ENCODE results near the gene SRPX.

SRPX gene

GRCh38 chrX:38142610-38143009 lies 78.1 kb downstream of the SRPX start:
- no peak; the same call in 2 of the 3 replicates for ATAC-seq
- TF ChIP-seq ESRRG (CRISPR knock-in tag; IDR thresholded peaks at IDR 0.05): no peak
- TF ChIP-seq ZNF8 (CRISPR knock-in tag; IDR thresholded peaks at IDR 0.05): no peak
- no peak for TF ChIP-seq TCF4 (CRISPR knock-in tag; IDR thresholded peaks at IDR 0.05; ENCODE audit: borderline replicate concordance)
- no peak for TF ChIP-seq ARNTL (CRISPR knock-in tag; IDR thresholded peaks at IDR 0.05; ENCODE audit: borderline replicate concordance, low read depth)
- TF ChIP-seq SNAI2 (CRISPR knock-in tag; IDR thresholded peaks at IDR 0.05): no peak
- no peak for TF ChIP-seq TSHZ2 (CRISPR knock-in tag; IDR thresholded peaks at IDR 0.05)
- no peak for TF ChIP-seq ZNF565 (CRISPR knock-in tag; conservative IDR thresholded peaks at IDR 0.05; ENCODE audit: low read depth)
- no peak for TF ChIP-seq ISL1 (CRISPR knock-in tag; IDR thresholded peaks at IDR 0.05)
- no peak for TF ChIP-seq CSDC2 (CRISPR knock-in tag; IDR thresholded peaks at IDR 0.05)
- TF ChIP-seq TOX (CRISPR knock-in tag; IDR thresholded peaks at IDR 0.05; ENCODE audit: borderline replicate concordance): no peak
- no peak for TF ChIP-seq RARB (CRISPR knock-in tag; IDR thresholded peaks at IDR 0.05)
- TF ChIP-seq PPARA (CRISPR knock-in tag; IDR thresholded peaks at IDR 0.05; ENCODE audit: borderline replicate concordance): no peak

GRCh38 chrX:38138900-38139299 lies 81.8 kb downstream of the SRPX start:
- ATAC-seq: no peak
- TF ChIP-seq CSDC2 (CRISPR knock-in tag; IDR thresholded peaks at IDR 0.05): no peak
- TF ChIP-seq SNAI2 (CRISPR knock-in tag; IDR thresholded peaks at IDR 0.05): no peak
- TF ChIP-seq ZNF8 (CRISPR knock-in tag; IDR thresholded peaks at IDR 0.05): no peak
- TF ChIP-seq ZC3H10 (CRISPR knock-in tag; IDR thresholded peaks at IDR 0.05): no peak
- no peak for TF ChIP-seq ISL1 (CRISPR knock-in tag; IDR thresholded peaks at IDR 0.05)
- TF ChIP-seq POU6F1 (CRISPR knock-in tag; IDR thresholded peaks at IDR 0.05; ENCODE audit: borderline replicate concordance, low read depth): no peak
- TF ChIP-seq ZNF70 (CRISPR knock-in tag; IDR thresholded peaks at IDR 0.05): no peak
- no peak for TF ChIP-seq BACH2 (CRISPR knock-in tag; IDR thresholded peaks at IDR 0.05; ENCODE audit: borderline replicate concordance)
- TF ChIP-seq ZFP30 (CRISPR knock-in tag; IDR thresholded peaks at IDR 0.05): no peak
- no peak for TF ChIP-seq ESRRG (CRISPR knock-in tag; IDR thresholded peaks at IDR 0.05)
- no peak for TF ChIP-seq TSHZ2 (CRISPR knock-in tag; IDR thresholded peaks at IDR 0.05)

- ATAC-seq: no peak
- TF ChIP-seq PATZ1 (CRISPR knock-in tag; IDR thresholded peaks at IDR 0.05; ENCODE audit: borderline replicate concordance) (no peak), ESRRG (CRISPR knock-in tag; IDR thresholded peaks at IDR 0.05) (no peak), GLIS3 (CRISPR knock-in tag; IDR thresholded peaks at IDR 0.05) (no peak), BACH2 (CRISPR knock-in tag; IDR thresholded peaks at IDR 0.05; ENCODE audit: borderline replicate concordance) (no peak), ISL1 (CRISPR knock-in tag; IDR thresholded peaks at IDR 0.05) (no peak), TCF4 (CRISPR knock-in tag; IDR thresholded peaks at IDR 0.05; ENCODE audit: borderline replicate concordance) (no peak), ZNF70 (CRISPR knock-in tag; IDR thresholded peaks at IDR 0.05) (no peak), ARNTL (CRISPR knock-in tag; IDR thresholded peaks at IDR 0.05; ENCODE audit: borderline replicate concordance, low read depth) (no peak), PPARA (CRISPR knock-in tag; IDR thresholded peaks at IDR 0.05; ENCODE audit: borderline replicate concordance) (no peak), ZFP3 (CRISPR knock-in tag; IDR thresholded peaks at IDR 0.05) (no peak), POU6F1 (CRISPR knock-in tag; IDR thresholded peaks at IDR 0.05; ENCODE audit: borderline replicate concordance, low read depth) (no peak), TSHZ2 (CRISPR knock-in tag; IDR thresholded peaks at IDR 0.05) (no peak), ZNF565 (CRISPR knock-in tag; conservative IDR thresholded peaks at IDR 0.05; ENCODE audit: low read depth) (no peak)
Measured at GRCh38 chrX:38138157-38138891, 82.3 kb downstream of the SRPX start.
